MM.1S (cell line): Measurements from ENCODE around the gene ADIPOR1.
"Not testable (repeated sequence)": the region's sequence is repeated elsewhere in the genome, so short reads cannot be mapped to it uniquely, and the experiment has no call there.

Source experiments
- DNase-seq: peaks from one replicate; pipeline ENCODE4 v3.0.0-alpha.2; 2015
- H2AFZ ChIP-seq: fragments of 300-600 bp; sonication (generic); 2 replicates; pipeline ENCODE4 v1.6.0; 2016; ENCODE audit warnings: antibody characterized with exemption, low read length
- H3F3A ChIP-seq: fragments of 300-600 bp; sonication (generic); 2 replicates; pipeline ENCODE4 v1.6.1; 2016; ENCODE audit warnings: mild to moderate bottlenecking, antibody characterized with exemption, low read length, moderate library complexity, mixed read lengths; ENCODE audit not compliant: insufficient read depth
- H3K27ac ChIP-seq: fragments of 300-600 bp; sonication (generic); 2 replicates; pipeline ENCODE4 v1.5.1; 2016; ENCODE audit warnings: mild to moderate bottlenecking, low read length
- H3K27me3 ChIP-seq: fragments of 300-600 bp; sonication (generic); replicated peaks from 2 replicates; pipeline ENCODE4 v1.6.0; 2016; ENCODE audit warnings: low read length; ENCODE audit not compliant: insufficient read depth
- H3K36me3 ChIP-seq: fragments of 300-600 bp; sonication (generic); replicated peaks from 2 replicates; pipeline ENCODE4 v1.6.1; 2016; ENCODE audit warnings: mild to moderate bottlenecking, low read length, mixed read lengths; ENCODE audit not compliant: insufficient read depth
- H3K4me1 ChIP-seq: fragments of 300-600 bp; sonication (generic); 2 replicates; pipeline ENCODE4 v1.6.1; 2016; ENCODE audit warnings: low read length, mixed read lengths
- H3K4me2 ChIP-seq: fragments of 300-600 bp; sonication (generic); 2 replicates; pipeline ENCODE4 v1.6.0; 2016; ENCODE audit warnings: low read depth, low read length
- H3K4me3 ChIP-seq: fragments of 300-600 bp; sonication (generic); 2 replicates; pipeline ENCODE4 v1.5.1; 2016; ENCODE audit warnings: low read length, mixed read lengths
- H3K79me2 ChIP-seq: fragments of 300-600 bp; sonication (generic); 2 replicates; pipeline ENCODE4 v1.6.1; 2016; ENCODE audit warnings: mixed run types, low read length, mixed read lengths
- H3K9ac ChIP-seq: fragments of 300-600 bp; sonication (generic); 2 replicates; pipeline ENCODE4 v1.6.1; 2016; ENCODE audit warnings: low read length, mixed read lengths
- H3K9me2 ChIP-seq: fragments of 300-600 bp; sonication (generic); replicated peaks from 2 replicates; pipeline ENCODE4 v1.6.1; 2016; ENCODE audit warnings: mild to moderate bottlenecking, low read length, mixed read lengths; ENCODE audit not compliant: insufficient read depth
- H3K9me3 ChIP-seq: fragments of 300-600 bp; sonication (generic); replicated peaks from 2 replicates; pipeline ENCODE4 v1.6.1; 2016; ENCODE audit warnings: mild to moderate bottlenecking, low read length, mixed read lengths; ENCODE audit not compliant: insufficient read depth
- H4K20me1 ChIP-seq: fragments of 300-600 bp; sonication (generic); 2 replicates; pipeline ENCODE4 v1.6.1; 2016; ENCODE audit warnings: mild to moderate bottlenecking, low read length, moderate library complexity, mixed read lengths; ENCODE audit not compliant: insufficient read depth
- CTCF ChIP-seq: fragments of 300-600 bp; sonication (generic); IDR thresholded peaks from 2 replicates; pipeline ENCODE4 v1.5.1; 2016; ENCODE audit warnings: antibody characterized with exemption, low read length, mixed read lengths
- EZH2 ChIP-seq: fragments of 300-600 bp; sonication (generic); optimal IDR thresholded peaks from 2 replicates; pipeline ENCODE3; 2017; ENCODE audit warnings: low read depth, mild to moderate bottlenecking, antibody characterized with exemption, low read length, mixed read lengths
- EZH2phosphoT487 ChIP-seq: fragments of 300-600 bp; sonication (generic); IDR thresholded peaks from 2 replicates; pipeline ENCODE4 v1.6.1; 2018; ENCODE audit warnings: antibody characterized with exemption, low read length

The ADIPOR1 gene

DNA sequence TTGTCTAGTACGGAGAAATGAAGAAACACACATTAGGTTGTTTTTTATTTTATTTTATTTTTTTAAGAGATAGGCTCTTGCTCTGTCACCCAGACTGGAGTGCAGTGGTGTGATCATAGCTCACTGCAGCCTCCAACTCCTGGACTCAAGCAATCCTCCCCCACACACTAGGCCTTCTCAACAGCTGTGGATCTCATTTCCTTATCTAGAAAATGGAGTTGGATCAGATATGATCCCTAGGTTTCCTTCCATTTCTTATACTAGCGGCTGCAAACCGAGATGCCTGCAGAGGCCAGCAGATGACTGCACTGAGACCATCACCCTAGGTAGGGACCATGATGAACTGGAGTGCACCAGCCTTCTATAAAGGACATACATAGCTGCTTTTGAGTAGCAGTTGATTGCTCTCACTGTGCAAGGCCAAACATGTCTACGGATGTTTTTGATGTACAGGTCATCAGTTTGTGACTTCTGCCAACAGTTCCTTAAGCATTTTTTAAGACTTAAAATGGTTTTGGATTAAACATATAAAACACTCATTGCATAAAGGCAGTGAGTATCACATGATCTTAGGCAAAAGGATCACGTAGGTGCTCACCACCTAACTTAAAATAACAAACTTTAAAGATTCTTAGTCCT lies 19.7 kb downstream of the ADIPOR1 start:
- DNase-seq = no peak
- Histone ChIP-seq H3K4me1 (no peaks in the 10 kb centered on the region), H3K9me3 (no peaks in the 10 kb centered on the region), H3K4me2 (no peak overlapping the region), H3K9ac (no peak overlapping the region), H3K36me3 (peaks cover 15% of the 10 kb centered on the region), H3K4me3 (no peak overlapping the region), H3K79me2 (no peaks in the 10 kb centered on the region), H3K27me3 (peaks cover 6% of the 10 kb centered on the region; the same call in 1 of the 2 replicates), H2AFZ (no peak overlapping the region), H3F3A (no peaks in the 10 kb centered on the region), H3K27ac (no peak overlapping the region), H3K9me2 (no peaks in the 10 kb centered on the region), H4K20me1 (no peaks in the 10 kb centered on the region)
- TF ChIP-seq EZH2 = no peak
- TF ChIP-seq EZH2phosphoT487 = no peak
- no peak for TF ChIP-seq CTCF

DNA sequence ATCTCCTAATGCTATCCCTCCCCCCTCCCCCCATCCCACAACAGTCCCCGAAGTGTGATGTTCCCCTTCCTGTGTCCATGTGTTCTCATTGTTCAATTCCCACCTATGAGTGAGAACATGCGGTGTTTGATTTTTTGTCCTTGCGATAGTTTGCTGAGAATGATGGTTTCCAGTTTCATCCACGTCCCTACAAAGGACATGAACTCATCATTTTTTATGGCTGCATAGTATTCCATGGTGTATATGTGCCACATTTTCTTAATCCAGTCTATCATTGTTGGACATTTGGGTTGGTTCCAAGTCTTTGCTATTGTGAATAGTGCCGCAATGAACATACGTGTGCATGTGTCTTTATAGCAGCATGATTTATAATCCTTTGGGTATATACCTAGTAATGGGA lies 21.7 kb downstream of the ADIPOR1 start:
- not testable (repeated sequence) for H3K9me2 ChIP-seq, DNase-seq, H3K4me1 ChIP-seq, H3F3A ChIP-seq, H3K79me2 ChIP-seq, H3K36me3 ChIP-seq, H3K4me2 ChIP-seq, H3K9ac ChIP-seq, H3K9me3 ChIP-seq, H3K27ac ChIP-seq, H3K27me3 ChIP-seq, H4K20me1 ChIP-seq, H2AFZ ChIP-seq, H3K4me3 ChIP-seq

DNA sequence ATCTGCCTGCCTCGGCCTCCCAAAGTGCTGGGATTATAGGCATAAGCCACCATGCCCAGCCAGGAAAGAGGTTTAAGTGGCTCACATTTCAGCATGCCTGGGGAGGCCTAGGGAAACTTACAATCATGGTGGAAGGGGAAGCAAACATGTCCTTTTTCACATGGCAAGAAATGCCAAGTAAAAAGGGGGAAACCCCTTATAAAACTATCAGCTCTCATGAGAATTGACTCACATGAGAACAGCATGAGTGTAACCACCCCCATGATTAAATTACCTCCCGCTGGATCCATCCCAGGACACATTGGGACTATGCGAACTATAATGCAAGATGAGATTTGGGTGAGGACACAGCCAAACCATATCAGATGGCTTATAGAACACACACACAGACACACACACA lies 22.3 kb downstream of the ADIPOR1 start:
- Histone ChIP-seq H2AFZ (no peak overlapping the region), H3K27me3 (peaks cover 9% of the 10 kb centered on the region; the same call in 1 of the 2 replicates), H3K4me3 (no peak overlapping the region), H3K79me2 (no peaks in the 10 kb centered on the region), H3K9me3 (no peaks in the 10 kb centered on the region), H4K20me1 (no peaks in the 10 kb centered on the region), H3K36me3 (no peaks in the 10 kb centered on the region), H3K4me2 (no peak overlapping the region), H3K9ac (no peak overlapping the region), H3K4me1 (no peaks in the 10 kb centered on the region), H3K9me2 (no peaks in the 10 kb centered on the region), H3F3A (no peaks in the 10 kb centered on the region), H3K27ac (no peak overlapping the region)
- TF ChIP-seq EZH2 (no peak), EZH2phosphoT487 (no peak), CTCF (no peak)
- DNase-seq = no peak

GRCh38 chr1:202934755-202935154 lies 23.4 kb downstream of the ADIPOR1 start:
- peaks cover 10% of the 10 kb centered on the region; the same call in 1 of the 2 replicates for H3K27me3 ChIP-seq
- no peak overlapping the region for H3K4me3 ChIP-seq
- H3K27ac ChIP-seq = no peak overlapping the region
- no peaks in the 10 kb centered on the region for H3K79me2 ChIP-seq
- no peaks in the 10 kb centered on the region for H3K4me1 ChIP-seq
- no peaks in the 10 kb centered on the region for H3K36me3 ChIP-seq
- no peaks in the 10 kb centered on the region for H3K9me3 ChIP-seq
- DNase-seq = no peak
- no peak overlapping the region for H2AFZ ChIP-seq
- H3K9me2 ChIP-seq = no peaks in the 10 kb centered on the region
- no peaks in the 10 kb centered on the region for H4K20me1 ChIP-seq
- H3K4me2 ChIP-seq = no peak overlapping the region
- H3K9ac ChIP-seq = no peak overlapping the region
- no peaks in the 10 kb centered on the region for H3F3A ChIP-seq
- TF ChIP-seq EZH2 = no peak
